ENCODE measurements around the gene HHIPL1.

DNA sequence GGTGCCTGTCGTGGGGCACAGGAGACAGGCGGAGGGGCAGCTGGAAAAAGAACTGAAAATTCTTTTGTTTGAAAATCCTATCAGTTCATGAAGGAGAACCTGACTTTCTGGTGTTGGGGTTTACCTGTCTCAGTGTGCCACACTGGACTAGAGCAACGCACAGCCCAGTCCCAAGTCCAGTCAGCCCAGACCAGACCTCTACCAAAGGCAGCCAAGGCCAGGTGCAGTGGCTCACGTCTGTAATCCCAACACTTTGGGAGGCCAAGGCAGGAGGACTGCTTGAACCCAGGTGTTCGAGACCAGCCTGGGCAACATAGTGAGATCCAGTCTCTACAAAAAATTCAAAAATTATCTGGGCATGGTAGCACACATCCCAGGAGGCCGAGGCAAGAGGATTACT is 45.5 kb upstream of the HHIPL1 start:
- TF ChIP-seq, protein P1, sequence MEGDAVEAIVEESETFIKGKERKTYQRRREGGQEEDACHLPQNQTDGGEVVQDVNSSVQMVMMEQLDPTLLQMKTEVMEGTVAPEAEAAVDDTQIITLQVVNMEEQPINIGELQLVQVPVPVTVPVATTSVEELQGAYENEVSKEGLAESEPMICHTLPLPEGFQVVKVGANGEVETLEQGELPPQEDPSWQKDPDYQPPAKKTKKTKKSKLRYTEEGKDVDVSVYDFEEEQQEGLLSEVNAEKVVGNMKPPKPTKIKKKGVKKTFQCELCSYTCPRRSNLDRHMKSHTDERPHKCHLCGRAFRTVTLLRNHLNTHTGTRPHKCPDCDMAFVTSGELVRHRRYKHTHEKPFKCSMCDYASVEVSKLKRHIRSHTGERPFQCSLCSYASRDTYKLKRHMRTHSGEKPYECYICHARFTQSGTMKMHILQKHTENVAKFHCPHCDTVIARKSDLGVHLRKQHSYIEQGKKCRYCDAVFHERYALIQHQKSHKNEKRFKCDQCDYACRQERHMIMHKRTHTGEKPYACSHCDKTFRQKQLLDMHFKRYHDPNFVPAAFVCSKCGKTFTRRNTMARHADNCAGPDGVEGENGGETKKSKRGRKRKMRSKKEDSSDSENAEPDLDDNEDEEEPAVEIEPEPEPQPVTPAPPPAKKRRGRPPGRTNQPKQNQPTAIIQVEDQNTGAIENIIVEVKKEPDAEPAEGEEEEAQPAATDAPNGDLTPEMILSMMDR (IDR thresholded peaks at IDR 0.05) = no peak
- TF ChIP-seq ZFX (IDR thresholded peaks at IDR 0.05; ENCODE audit: borderline replicate concordance) = no peak
